ENCODE results near the gene FOCAD.

FOCAD gene

DNA sequence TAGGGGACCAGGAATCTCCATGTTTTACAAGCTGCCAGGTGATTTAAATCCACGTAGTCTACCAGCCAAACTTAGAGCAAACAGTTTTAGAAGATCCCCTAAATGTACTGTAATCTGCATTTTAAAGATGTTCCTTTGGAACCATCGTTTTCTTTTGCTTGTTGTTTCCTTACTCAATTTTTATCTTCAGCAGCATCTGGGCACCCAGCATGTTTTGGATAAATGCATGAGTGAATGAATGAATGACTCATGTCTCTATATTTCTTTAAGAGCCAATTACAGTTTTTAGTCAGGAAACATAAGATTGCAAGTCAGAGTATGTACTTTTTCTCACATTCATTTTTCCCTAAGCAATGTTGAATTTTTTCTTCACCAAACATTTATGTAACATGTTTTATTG, 224.4 kb downstream of the FOCAD start:
- TF ChIP-seq CREB1 (IDR thresholded peaks at IDR 0.05; ENCODE audit: low read depth) (no peak), TEAD4 (IDR thresholded peaks at IDR 0.05) (no peak), RAD21 (IDR thresholded peaks at IDR 0.05; ENCODE audit: low read depth) (no peak), CEBPB (IDR thresholded peaks at IDR 0.05) (no peak), EP300 (IDR thresholded peaks at IDR 0.05; ENCODE audit: borderline replicate concordance) (no peak), YY1 (IDR thresholded peaks at IDR 0.05; ENCODE audit: low read depth) (no peak), ZBTB7A (IDR thresholded peaks at IDR 0.05; ENCODE audit: low read depth) (no peak), TAF1 (IDR thresholded peaks at IDR 0.05; ENCODE audit: low read depth) (no peak)
- TF ChIP-seq, protein P1, sequence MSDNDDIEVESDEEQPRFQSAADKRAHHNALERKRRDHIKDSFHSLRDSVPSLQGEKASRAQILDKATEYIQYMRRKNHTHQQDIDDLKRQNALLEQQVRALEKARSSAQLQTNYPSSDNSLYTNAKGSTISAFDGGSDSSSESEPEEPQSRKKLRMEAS (IDR thresholded peaks at IDR 0.05): no peak

DNA sequence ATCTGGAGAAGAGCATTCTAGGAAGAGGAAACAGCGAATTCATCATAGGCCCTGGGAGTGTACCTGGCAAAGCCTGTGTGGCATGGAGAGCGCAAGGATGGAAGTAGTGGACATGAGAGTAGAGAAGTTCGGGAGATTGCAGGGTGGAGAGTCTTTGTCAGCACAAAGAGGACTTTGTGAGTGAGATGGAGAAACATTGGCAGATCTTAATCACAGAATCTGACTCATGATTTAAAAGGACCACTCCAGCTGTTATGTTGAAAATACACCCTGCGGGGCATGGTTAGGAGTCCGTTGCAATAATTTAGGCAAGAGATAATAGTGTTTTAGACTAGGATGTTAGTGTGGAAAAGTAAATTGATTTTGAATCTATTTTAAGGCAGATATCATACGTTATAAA, 230.5 kb downstream of the FOCAD start:
- TF ChIP-seq, protein P2, sequence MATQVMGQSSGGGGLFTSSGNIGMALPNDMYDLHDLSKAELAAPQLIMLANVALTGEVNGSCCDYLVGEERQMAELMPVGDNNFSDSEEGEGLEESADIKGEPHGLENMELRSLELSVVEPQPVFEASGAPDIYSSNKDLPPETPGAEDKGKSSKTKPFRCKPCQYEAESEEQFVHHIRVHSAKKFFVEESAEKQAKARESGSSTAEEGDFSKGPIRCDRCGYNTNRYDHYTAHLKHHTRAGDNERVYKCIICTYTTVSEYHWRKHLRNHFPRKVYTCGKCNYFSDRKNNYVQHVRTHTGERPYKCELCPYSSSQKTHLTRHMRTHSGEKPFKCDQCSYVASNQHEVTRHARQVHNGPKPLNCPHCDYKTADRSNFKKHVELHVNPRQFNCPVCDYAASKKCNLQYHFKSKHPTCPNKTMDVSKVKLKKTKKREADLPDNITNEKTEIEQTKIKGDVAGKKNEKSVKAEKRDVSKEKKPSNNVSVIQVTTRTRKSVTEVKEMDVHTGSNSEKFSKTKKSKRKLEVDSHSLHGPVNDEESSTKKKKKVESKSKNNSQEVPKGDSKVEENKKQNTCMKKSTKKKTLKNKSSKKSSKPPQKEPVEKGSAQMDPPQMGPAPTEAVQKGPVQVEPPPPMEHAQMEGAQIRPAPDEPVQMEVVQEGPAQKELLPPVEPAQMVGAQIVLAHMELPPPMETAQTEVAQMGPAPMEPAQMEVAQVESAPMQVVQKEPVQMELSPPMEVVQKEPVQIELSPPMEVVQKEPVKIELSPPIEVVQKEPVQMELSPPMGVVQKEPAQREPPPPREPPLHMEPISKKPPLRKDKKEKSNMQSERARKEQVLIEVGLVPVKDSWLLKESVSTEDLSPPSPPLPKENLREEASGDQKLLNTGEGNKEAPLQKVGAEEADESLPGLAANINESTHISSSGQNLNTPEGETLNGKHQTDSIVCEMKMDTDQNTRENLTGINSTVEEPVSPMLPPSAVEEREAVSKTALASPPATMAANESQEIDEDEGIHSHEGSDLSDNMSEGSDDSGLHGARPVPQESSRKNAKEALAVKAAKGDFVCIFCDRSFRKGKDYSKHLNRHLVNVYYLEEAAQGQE (IDR thresholded peaks at IDR 0.05; ENCODE audit: low read depth): no peak
- TF ChIP-seq, protein P1 (IDR thresholded peaks at IDR 0.05): no peak
- TF ChIP-seq EP300 (IDR thresholded peaks at IDR 0.05; ENCODE audit: borderline replicate concordance) (no peak), YY1 (IDR thresholded peaks at IDR 0.05; ENCODE audit: low read depth) (no peak), ZBTB7A (IDR thresholded peaks at IDR 0.05; ENCODE audit: low read depth) (no peak), EGR1 (IDR thresholded peaks at IDR 0.05) (no peak), TAF1 (IDR thresholded peaks at IDR 0.05; ENCODE audit: low read depth) (no peak), FOXM1 (IDR thresholded peaks at IDR 0.05; ENCODE audit: borderline replicate concordance, low read depth) (no peak), CREB1 (IDR thresholded peaks at IDR 0.05; ENCODE audit: low read depth) (no peak), TEAD4 (IDR thresholded peaks at IDR 0.05) (no peak), NFIC (IDR thresholded peaks at IDR 0.05) (no peak), TCF12 (IDR thresholded peaks at IDR 0.05; ENCODE audit: low read depth) (no peak)

DNA sequence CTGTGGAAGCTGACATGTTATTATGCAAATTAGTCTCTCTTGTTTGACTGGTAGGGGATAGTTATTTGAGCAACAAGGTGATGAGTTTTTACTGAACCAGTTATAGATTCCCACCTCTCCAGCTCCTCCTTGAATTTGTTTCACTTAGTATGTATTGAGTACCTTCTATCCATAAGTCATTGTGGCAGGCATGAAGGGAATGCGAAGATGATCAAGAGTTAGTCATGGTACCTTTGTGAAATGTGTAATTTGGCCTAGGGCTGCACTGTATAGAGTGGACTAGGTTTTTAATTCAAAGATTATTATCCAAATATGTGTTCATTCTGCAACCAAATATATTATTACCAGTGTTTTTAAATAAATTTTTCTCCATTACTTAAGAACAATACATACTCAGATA, 237.3 kb downstream of the FOCAD start:
- TF ChIP-seq CREB1 (IDR thresholded peaks at IDR 0.05; ENCODE audit: low read depth) (no peak), CEBPB (IDR thresholded peaks at IDR 0.05) (no peak), TCF12 (IDR thresholded peaks at IDR 0.05; ENCODE audit: low read depth) (no peak), EP300 (IDR thresholded peaks at IDR 0.05; ENCODE audit: borderline replicate concordance) (no peak), ZBTB7A (IDR thresholded peaks at IDR 0.05; ENCODE audit: low read depth) (no peak), YY1 (IDR thresholded peaks at IDR 0.05; ENCODE audit: low read depth) (no peak), RAD21 (IDR thresholded peaks at IDR 0.05; ENCODE audit: low read depth) (no peak), TEAD4 (IDR thresholded peaks at IDR 0.05) (no peak), NFIC (IDR thresholded peaks at IDR 0.05) (no peak), TAF1 (IDR thresholded peaks at IDR 0.05; ENCODE audit: low read depth) (no peak), EGR1 (IDR thresholded peaks at IDR 0.05) (no peak), FOXM1 (IDR thresholded peaks at IDR 0.05; ENCODE audit: borderline replicate concordance, low read depth) (no peak)
- TF ChIP-seq, protein P1 (IDR thresholded peaks at IDR 0.05): no peak
- TF ChIP-seq, protein P2 (IDR thresholded peaks at IDR 0.05; ENCODE audit: low read depth): no peak
- TF ChIP-seq, protein P3, sequence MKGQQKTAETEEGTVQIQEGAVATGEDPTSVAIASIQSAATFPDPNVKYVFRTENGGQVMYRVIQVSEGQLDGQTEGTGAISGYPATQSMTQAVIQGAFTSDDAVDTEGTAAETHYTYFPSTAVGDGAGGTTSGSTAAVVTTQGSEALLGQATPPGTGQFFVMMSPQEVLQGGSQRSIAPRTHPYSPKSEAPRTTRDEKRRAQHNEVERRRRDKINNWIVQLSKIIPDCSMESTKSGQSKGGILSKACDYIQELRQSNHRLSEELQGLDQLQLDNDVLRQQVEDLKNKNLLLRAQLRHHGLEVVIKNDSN (IDR thresholded peaks at IDR 0.05): no peak

DNA sequence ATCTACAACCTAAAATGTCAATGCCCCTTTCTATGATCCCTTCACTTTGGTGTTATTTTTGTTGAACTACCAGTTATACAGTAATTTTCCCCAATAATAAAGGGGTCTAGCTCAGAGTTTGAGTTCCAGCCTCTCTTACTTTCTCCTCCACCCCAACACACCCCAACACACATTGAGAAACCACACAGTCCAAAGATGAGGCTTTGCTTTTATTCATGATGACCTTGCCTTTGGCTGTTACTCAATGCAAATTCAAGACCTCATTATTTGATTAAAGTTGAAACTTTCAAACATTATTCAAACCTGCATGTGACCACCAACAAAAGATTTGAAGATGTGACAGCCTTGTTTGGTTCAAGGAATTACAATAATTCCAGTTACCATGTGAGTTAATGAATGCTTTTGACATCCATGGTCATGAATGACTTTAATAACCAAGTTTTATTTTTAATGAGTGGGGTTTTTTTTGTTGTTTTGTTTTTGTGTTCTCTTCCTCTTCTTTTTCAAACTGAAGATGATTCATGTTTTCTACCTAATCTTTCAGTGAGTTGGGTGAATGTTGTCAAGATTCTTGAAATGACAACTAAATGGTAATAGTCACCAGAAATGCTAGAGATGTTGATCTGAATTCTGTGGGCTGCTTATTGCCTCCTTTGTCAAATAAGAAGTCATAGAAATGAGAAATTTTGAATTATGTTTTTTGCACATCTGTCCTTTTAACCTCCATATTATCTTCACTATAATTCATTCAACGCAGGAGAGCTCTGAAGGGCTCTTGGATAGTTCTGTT, 241.4 kb downstream of the FOCAD start:
- no peak for TF ChIP-seq CEBPB (IDR thresholded peaks at IDR 0.05)
- TF ChIP-seq TAF1 (IDR thresholded peaks at IDR 0.05; ENCODE audit: low read depth): no peak
- TF ChIP-seq TEAD4 (IDR thresholded peaks at IDR 0.05): no peak
- TF ChIP-seq, protein P3 (IDR thresholded peaks at IDR 0.05): no peak
- no peak for TF ChIP-seq NFIC (IDR thresholded peaks at IDR 0.05)
- TF ChIP-seq RAD21 (IDR thresholded peaks at IDR 0.05; ENCODE audit: low read depth): no peak
- no peak for TF ChIP-seq TCF12 (IDR thresholded peaks at IDR 0.05; ENCODE audit: low read depth)
- TF ChIP-seq EP300 (IDR thresholded peaks at IDR 0.05; ENCODE audit: borderline replicate concordance): no peak
- TF ChIP-seq, protein P1 (IDR thresholded peaks at IDR 0.05): no peak
- no peak for TF ChIP-seq EGR1 (IDR thresholded peaks at IDR 0.05)
- TF ChIP-seq, protein P2 (IDR thresholded peaks at IDR 0.05; ENCODE audit: low read depth): no peak

Data from Ishikawa (cell line).